ENCODE data around the gene CABLES1.
"Not testable (repeated sequence)": the region's sequence is repeated elsewhere in the genome, so short reads cannot be mapped to it uniquely, and the experiment has no call there.

The CABLES1 gene

GRCh38 chr18:23238651-23239349 lies 103.5 kb downstream of the CABLES1 start:
- no peak for TF ChIP-seq CTCF (IDR thresholded peaks at IDR 0.05; ENCODE audit: low read depth, low read length)
- H3K4me3 ChIP-seq (ENCODE audit: low read depth, low read length), result no peak overlapping the region

GRCh38 chr18:23239350-23239692 lies 104.0 kb downstream of the CABLES1 start:
- no peak for TF ChIP-seq CTCF (IDR thresholded peaks at IDR 0.05; ENCODE audit: low read depth, low read length)
- no peak overlapping the region for H3K4me3 ChIP-seq (ENCODE audit: low read depth, low read length)

GRCh38 chr18:23239885-23240608 lies 104.8 kb downstream of the CABLES1 start:
- no peak for TF ChIP-seq CTCF (IDR thresholded peaks at IDR 0.05; ENCODE audit: low read depth, low read length)
- no peak overlapping the region for H3K4me3 ChIP-seq (ENCODE audit: low read depth, low read length)

GRCh38 chr18:23240609-23240930 lies 105.3 kb downstream of the CABLES1 start:
- no peak for TF ChIP-seq CTCF (IDR thresholded peaks at IDR 0.05; ENCODE audit: low read depth, low read length)
- no peak overlapping the region for H3K4me3 ChIP-seq (ENCODE audit: low read depth, low read length)

GRCh38 chr18:23241833-23242496 lies 106.7 kb downstream of the CABLES1 start:
- H3K4me3 ChIP-seq (ENCODE audit: low read depth, low read length), result not testable (repeated sequence)

GRCh38 chr18:23243178-23243577 lies 107.9 kb downstream of the CABLES1 start:
- H3K4me3 ChIP-seq (ENCODE audit: low read depth, low read length), result no peak overlapping the region
- no peak for TF ChIP-seq CTCF (IDR thresholded peaks at IDR 0.05; ENCODE audit: low read depth, low read length)

- no peak for TF ChIP-seq CTCF (IDR thresholded peaks at IDR 0.05; ENCODE audit: low read depth, low read length)
- H3K4me3 ChIP-seq (ENCODE audit: low read depth, low read length), result no peak overlapping the region
These were observed 108.5 kb downstream of the CABLES1 start for GRCh38 chr18:23243816-23244215.

Data from WI38 (cell line).